NOMO-1 treated with dmso at 0.1 percent for 144 hours (cell line): Measurements from ENCODE around the gene TMEM117.

ENCODE experiments used
- DNase-seq: peaks from one replicate; lab custom pipeline; 2025; ENCODE audit not compliant: unreplicated experiment; lab: John Stamatoyannopoulos, UW

TMEM117 gene

GRCh38 chr12:44088647-44089046 is 252.8 kb downstream of the TMEM117 start:
- DNase-seq, result no peak

- no peak for DNase-seq
Observed at GRCh38 chr12:44091948-44092606, 256.2 kb downstream of the TMEM117 start.

GRCh38 chr12:44098786-44099185 is 262.9 kb downstream of the TMEM117 start:
- no peak for DNase-seq

GRCh38 chr12:44099486-44099885 is 263.6 kb downstream of the TMEM117 start:
- DNase-seq, result no peak

GRCh38 chr12:44100264-44100663 is 264.4 kb downstream of the TMEM117 start:
- DNase-seq, result no peak

- DNase-seq, result no peak
Observed at GRCh38 chr12:44101475-44101874, 265.6 kb downstream of the TMEM117 start.

GRCh38 chr12:44114906-44115305 is 279.0 kb downstream of the TMEM117 start:
- no peak for DNase-seq

- DNase-seq, result no peak
Observed at GRCh38 chr12:44117337-44117736, 281.5 kb downstream of the TMEM117 start.

- DNase-seq, result no peak
Observed at GRCh38 chr12:44118946-44119345, 283.1 kb downstream of the TMEM117 start.

GRCh38 chr12:44126806-44127205 is 290.9 kb downstream of the TMEM117 start:
- DNase-seq, result no peak

GRCh38 chr12:44127966-44128710 is 292.3 kb downstream of the TMEM117 start:
- DNase-seq, result no peak

- DNase-seq, result no peak
Observed at GRCh38 chr12:44143175-44143574, 307.3 kb downstream of the TMEM117 start.

GRCh38 chr12:44148936-44149335 is 313.1 kb downstream of the TMEM117 start:
- no peak for DNase-seq

- no peak for DNase-seq
Observed at GRCh38 chr12:44154128-44154527, 318.2 kb downstream of the TMEM117 start.

GRCh38 chr12:44155358-44155757 is 319.5 kb downstream of the TMEM117 start:
- no peak for DNase-seq

- DNase-seq, result no peak
Observed at GRCh38 chr12:44157359-44157758, 321.5 kb downstream of the TMEM117 start.

- no peak for DNase-seq
Observed at GRCh38 chr12:44158746-44159145, 322.9 kb downstream of the TMEM117 start.

GRCh38 chr12:44159216-44159615 is 323.3 kb downstream of the TMEM117 start:
- DNase-seq, result no peak

- no peak for DNase-seq
Observed at GRCh38 chr12:44159862-44160261, 324.0 kb downstream of the TMEM117 start.

GRCh38 chr12:44162961-44163360 is 327.1 kb downstream of the TMEM117 start:
- no peak for DNase-seq

GRCh38 chr12:44174053-44174452 is 338.2 kb downstream of the TMEM117 start:
- no peak for DNase-seq

GRCh38 chr12:44184499-44185206 is 348.8 kb downstream of the TMEM117 start:
- no peak for DNase-seq
